ENCODE results near the gene CLEC20A. TPM values are rescaled to one million over a fixed set of nuclear protein-coding genes. Genes with fewer than 3 reads are reported as not detected.
"Not testable (repeated sequence)": the region's sequence is repeated elsewhere in the genome, so short reads cannot be mapped to it uniquely, and the experiment has no call there.

CLEC20A gene
- total RNA-seq, 4 donors from 2014 or later, result not detected

GRCh38 chr1:178510155-178510554 is 13.4 kb upstream of the CLEC20A start:
- Histone ChIP-seq H3K4me3 (no peak overlapping the region), H3K27me3 (no peaks in the 10 kb centered on the region), H3K4me1 (peaks cover 16% of the 10 kb centered on the region), H3K36me3 (no peaks in the 10 kb centered on the region), H3K9me3 (no peaks in the 10 kb centered on the region), H3K27ac (no peak overlapping the region)
- TF ChIP-seq POLR2A (IDR thresholded peaks at IDR 0.05) (no peak), POLR2AphosphoS5 (IDR thresholded peaks at IDR 0.05) (no peak), CTCF (IDR thresholded peaks at IDR 0.05) (no peak), EP300 (IDR thresholded peaks at IDR 0.05) (no peak)
- WGBS, result 65% methylated on average over 4 of the region's 4 CpGs
- no peak for DNase-seq (ENCODE audit: low spot score in 2 of 2)

- TF ChIP-seq EP300 (IDR thresholded peaks at IDR 0.05), result no peak
- TF ChIP-seq POLR2A (IDR thresholded peaks at IDR 0.05), result no peak
- no peak for TF ChIP-seq CTCF (IDR thresholded peaks at IDR 0.05)
- TF ChIP-seq POLR2AphosphoS5 (IDR thresholded peaks at IDR 0.05), result no peak
- H3K36me3 ChIP-seq, result no peaks in the 10 kb centered on the region
- H3K9me3 ChIP-seq, result no peaks in the 10 kb centered on the region
- no peak overlapping the region for H3K27ac ChIP-seq
- DNase-seq (ENCODE audit: low spot score in 2 of 2), result peak in 1 of 2 donors; percentile 33
- H3K4me3 ChIP-seq, result no peak overlapping the region
- no peaks in the 10 kb centered on the region for H3K27me3 ChIP-seq
- WGBS, result 64% methylated on average over 5 of the region's 5 CpGs
- H3K4me1 ChIP-seq, result peaks cover 15% of the 10 kb centered on the region
These were observed 12.7 kb upstream of the CLEC20A start for GRCh38 chr1:178509414-178510007.

GRCh38 chr1:178506669-178507068 is 9.9 kb upstream of the CLEC20A start:
- TF ChIP-seq EP300 (IDR thresholded peaks at IDR 0.05), result no peak
- no peak for TF ChIP-seq CTCF (IDR thresholded peaks at IDR 0.05)
- no peak for TF ChIP-seq POLR2A (IDR thresholded peaks at IDR 0.05)
- TF ChIP-seq POLR2AphosphoS5 (IDR thresholded peaks at IDR 0.05), result no peak
- H3K9me3 ChIP-seq, result no peaks in the 10 kb centered on the region
- H3K4me1 ChIP-seq, result no peaks in the 10 kb centered on the region
- 69% methylated on average over 6 of the region's 6 CpGs for WGBS
- H3K27me3 ChIP-seq, result no peaks in the 10 kb centered on the region
- no peaks in the 10 kb centered on the region for H3K36me3 ChIP-seq
- no peak overlapping the region for H3K27ac ChIP-seq
- DNase-seq (ENCODE audit: low spot score in 2 of 2), result peak in 1 of 2 donors; percentile 43
- no peak overlapping the region for H3K4me3 ChIP-seq

GRCh38 chr1:178506177-178506576 is 9.4 kb upstream of the CLEC20A start:
- no peaks in the 10 kb centered on the region for H3K9me3 ChIP-seq
- no peak overlapping the region for H3K4me3 ChIP-seq
- H3K36me3 ChIP-seq, result no peaks in the 10 kb centered on the region
- no peaks in the 10 kb centered on the region for H3K27me3 ChIP-seq
- no peak overlapping the region for H3K27ac ChIP-seq
- no peak for TF ChIP-seq POLR2AphosphoS5 (IDR thresholded peaks at IDR 0.05)
- TF ChIP-seq CTCF (IDR thresholded peaks at IDR 0.05), result no peak
- TF ChIP-seq EP300 (IDR thresholded peaks at IDR 0.05), result no peak
- no peak for TF ChIP-seq POLR2A (IDR thresholded peaks at IDR 0.05)
- H3K4me1 ChIP-seq, result no peaks in the 10 kb centered on the region
- WGBS, result 50% methylated on average over 6 of the region's 6 CpGs
- DNase-seq (ENCODE audit: low spot score in 2 of 2), result peak in 1 of 2 donors; percentile 55

- Histone ChIP-seq H3K9me3 (no peaks in the 10 kb centered on the region), H3K4me3 (no peak overlapping the region), H3K27ac (no peak overlapping the region), H3K36me3 (no peaks in the 10 kb centered on the region), H3K4me1 (no peaks in the 10 kb centered on the region), H3K27me3 (no peaks in the 10 kb centered on the region)
- TF ChIP-seq EP300 (IDR thresholded peaks at IDR 0.05), result no peak
- no peak for TF ChIP-seq POLR2A (IDR thresholded peaks at IDR 0.05)
- TF ChIP-seq POLR2AphosphoS5 (IDR thresholded peaks at IDR 0.05), result no peak
- WGBS, result 89% methylated on average over 4 of the region's 4 CpGs
- DNase-seq (ENCODE audit: low spot score in 2 of 2), result peak in 1 of 2 donors; percentile 17
These were observed 7.5 kb upstream of the CLEC20A start for GRCh38 chr1:178504286-178504685.

- Histone ChIP-seq H3K27me3 (no peaks in the 10 kb centered on the region), H3K36me3 (no peaks in the 10 kb centered on the region), H3K27ac (no peak overlapping the region), H3K9me3 (no peaks in the 10 kb centered on the region), H3K4me3 (no peak overlapping the region), H3K4me1 (no peaks in the 10 kb centered on the region)
- no peak for DNase-seq (ENCODE audit: low spot score in 2 of 2)
- TF ChIP-seq POLR2A (IDR thresholded peaks at IDR 0.05), result no peak
- TF ChIP-seq EP300 (IDR thresholded peaks at IDR 0.05), result no peak
- TF ChIP-seq POLR2AphosphoS5 (IDR thresholded peaks at IDR 0.05), result no peak
- no peak for TF ChIP-seq CTCF (IDR thresholded peaks at IDR 0.05)
- WGBS, result 89% methylated on average over 5 of the region's 6 CpGs
These were observed 7.1 kb upstream of the CLEC20A start for GRCh38 chr1:178503849-178504248.

- not testable (repeated sequence) for H3K4me1 ChIP-seq; H3K9me3 ChIP-seq; H3K27me3 ChIP-seq; DNase-seq (ENCODE audit: low spot score in 2 of 2); H3K27ac ChIP-seq; H3K36me3 ChIP-seq; H3K4me3 ChIP-seq
- WGBS, result 94% methylated on average over 14 of the region's 14 CpGs
These were observed 6.6 kb upstream of the CLEC20A start for GRCh38 chr1:178503316-178503715.

All from suprapubic skin (tissue), 4 donors.